ENCODE data around the gene GLRX5. TPM values are rescaled to one million over a fixed set of nuclear protein-coding genes. Genes with fewer than 3 reads are reported as not detected.
"Not testable (repeated sequence)": the region's sequence is repeated elsewhere in the genome, so short reads cannot be mapped to it uniquely, and the experiment has no call there.

GLRX5 gene
- total RNA-seq, 1 experiment from 2014 or later = 67.8 TPM

- H3K4me3 Mint-ChIP-seq (ENCODE audit: unreplicated experiment) = no peak overlapping the region
- no peaks in the 10 kb centered on the region for H3K36me3 ChIP-seq (ENCODE audit: control insufficient read depth, insufficient read depth, low read length)
- H3K27me3 Mint-ChIP-seq (ENCODE audit: insufficient read depth, unreplicated experiment) = peaks cover 6% of the 10 kb centered on the region
- TF ChIP-seq CTCF (IDR thresholded peaks at IDR 0.05; ENCODE audit: insufficient read depth in 1 of 2, low read depth in 1 of 2, low read length in 1 of 2, severe bottlenecking in 1 of 2, unreplicated experiment in 1 of 2) = no peak
- H3K9me3 ChIP-seq = no peaks in the 10 kb centered on the region
- no peaks in the 10 kb centered on the region for H3K9me3 Mint-ChIP-seq (ENCODE audit: unreplicated experiment)
- no peaks in the 10 kb centered on the region for H3K4me1 Mint-ChIP-seq (ENCODE audit: low read depth, unreplicated experiment)
- no peak overlapping the region for H3K4me3 ChIP-seq (ENCODE audit: low read depth, low read length)
- H3K27me3 ChIP-seq (replicated peaks; ENCODE audit: control insufficient read depth, insufficient read depth, low read length) = no peaks in the 10 kb centered on the region
- H3K4me1 ChIP-seq = no peaks in the 10 kb centered on the region
- H3K27ac Mint-ChIP-seq (ENCODE audit: unreplicated experiment) = no peak overlapping the region
- no peaks in the 10 kb centered on the region for H3K36me3 Mint-ChIP-seq (ENCODE audit: insufficient read depth, unreplicated experiment)
- POLR2A ChIA-PET = no interaction called here
- CTCF ChIA-PET = no interaction called here
- no TSS peak for BruUV-seq (replicated peaks)
- DNase-seq = no peak
- intact Hi-C loops (cut with micrococcal nuclease; ENCODE audit: unreplicated experiment) = no loop called here
Measured at GRCh38 chr14:95575840-95576473, 41.1 kb downstream of the GLRX5 start.

DNA sequence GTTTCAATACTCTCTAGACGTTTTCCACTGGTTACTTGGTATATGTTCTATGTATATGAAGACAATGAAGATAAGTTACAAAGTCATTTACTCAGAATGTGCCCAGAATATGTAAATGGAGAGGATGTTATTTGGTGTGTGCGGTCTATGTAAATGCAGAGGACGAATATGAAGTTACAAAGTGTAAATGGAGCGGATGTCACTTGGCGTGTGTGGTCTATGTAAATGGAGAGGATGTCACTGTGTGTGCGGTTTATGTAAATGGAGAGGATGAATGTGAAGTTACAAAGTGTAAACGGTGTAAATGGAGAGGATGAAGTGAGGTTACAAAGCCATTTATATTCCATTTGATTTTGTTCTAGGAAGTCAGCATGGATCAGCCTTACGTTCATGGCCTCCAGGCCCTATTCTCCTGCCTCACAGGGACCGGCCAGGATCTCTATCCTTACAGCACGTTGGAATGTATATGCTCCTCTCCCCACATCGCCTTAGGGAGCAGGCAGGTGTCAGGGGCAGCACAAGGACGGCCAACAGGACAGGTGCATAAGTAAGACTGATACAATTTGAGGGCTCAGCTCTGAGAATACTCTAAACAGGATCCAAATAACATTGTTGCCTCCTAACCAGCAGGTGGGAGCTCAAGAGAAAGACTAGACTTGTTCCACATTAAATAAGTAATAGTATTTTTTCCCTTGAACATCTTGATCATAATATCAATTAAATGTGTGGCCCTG lies 42.4 kb downstream of the GLRX5 start:
- H3K4me3 Mint-ChIP-seq (ENCODE audit: unreplicated experiment) = no peak overlapping the region
- H3K9me3 Mint-ChIP-seq (ENCODE audit: unreplicated experiment) = no peaks in the 10 kb centered on the region
- H3K27me3 ChIP-seq (replicated peaks; ENCODE audit: control insufficient read depth, insufficient read depth, low read length) = no peaks in the 10 kb centered on the region
- H3K36me3 ChIP-seq (ENCODE audit: control insufficient read depth, insufficient read depth, low read length) = no peaks in the 10 kb centered on the region
- intact Hi-C loops (cut with micrococcal nuclease; ENCODE audit: unreplicated experiment) = no loop called here
- no peak for DNase-seq
- no peaks in the 10 kb centered on the region for H3K4me1 Mint-ChIP-seq (ENCODE audit: low read depth, unreplicated experiment)
- CTCF ChIA-PET = no interaction called here
- peaks cover 6% of the 10 kb centered on the region for H3K27me3 Mint-ChIP-seq (ENCODE audit: insufficient read depth, unreplicated experiment)
- H3K4me3 ChIP-seq (ENCODE audit: low read depth, low read length) = no peak overlapping the region
- no peaks in the 10 kb centered on the region for H3K36me3 Mint-ChIP-seq (ENCODE audit: insufficient read depth, unreplicated experiment)
- no peak for TF ChIP-seq CTCF (IDR thresholded peaks at IDR 0.05; ENCODE audit: insufficient read depth in 1 of 2, low read depth in 1 of 2, low read length in 1 of 2, severe bottlenecking in 1 of 2, unreplicated experiment in 1 of 2)
- BruUV-seq (replicated peaks) = no TSS peak
- H3K27ac Mint-ChIP-seq (ENCODE audit: unreplicated experiment) = no peak overlapping the region
- POLR2A ChIA-PET = no interaction called here
- H3K4me1 ChIP-seq = no peaks in the 10 kb centered on the region
- H3K9me3 ChIP-seq = no peaks in the 10 kb centered on the region

- no peaks in the 10 kb centered on the region for H3K27me3 ChIP-seq (replicated peaks; ENCODE audit: control insufficient read depth, insufficient read depth, low read length)
- BruUV-seq (replicated peaks) = no TSS peak
- Mint-ChIP-seq H3K27ac (ENCODE audit: unreplicated experiment) (no peak overlapping the region), H3K4me3 (ENCODE audit: unreplicated experiment) (no peak overlapping the region), H3K27me3 (ENCODE audit: insufficient read depth, unreplicated experiment) (peaks cover 3% of the 10 kb centered on the region), H3K9me3 (ENCODE audit: unreplicated experiment) (no peaks in the 10 kb centered on the region), H3K4me1 (ENCODE audit: low read depth, unreplicated experiment) (no peaks in the 10 kb centered on the region), H3K36me3 (ENCODE audit: insufficient read depth, unreplicated experiment) (no peaks in the 10 kb centered on the region)
- intact Hi-C loops (cut with micrococcal nuclease; ENCODE audit: unreplicated experiment) = no loop called here
- ChIA-PET POLR2A (no interaction called here), CTCF (no interaction called here)
- no peak for TF ChIP-seq CTCF (IDR thresholded peaks at IDR 0.05; ENCODE audit: insufficient read depth in 1 of 2, low read depth in 1 of 2, low read length in 1 of 2, severe bottlenecking in 1 of 2, unreplicated experiment in 1 of 2)
- H3K36me3 ChIP-seq (ENCODE audit: control insufficient read depth, insufficient read depth, low read length) = no peaks in the 10 kb centered on the region
- no peak for DNase-seq
- H3K4me3 ChIP-seq (ENCODE audit: low read depth, low read length) = no peak overlapping the region
- no peaks in the 10 kb centered on the region for H3K9me3 ChIP-seq
- no peaks in the 10 kb centered on the region for H3K4me1 ChIP-seq
Measured at GRCh38 chr14:95577870-95578269, 43.0 kb downstream of the GLRX5 start.

DNA sequence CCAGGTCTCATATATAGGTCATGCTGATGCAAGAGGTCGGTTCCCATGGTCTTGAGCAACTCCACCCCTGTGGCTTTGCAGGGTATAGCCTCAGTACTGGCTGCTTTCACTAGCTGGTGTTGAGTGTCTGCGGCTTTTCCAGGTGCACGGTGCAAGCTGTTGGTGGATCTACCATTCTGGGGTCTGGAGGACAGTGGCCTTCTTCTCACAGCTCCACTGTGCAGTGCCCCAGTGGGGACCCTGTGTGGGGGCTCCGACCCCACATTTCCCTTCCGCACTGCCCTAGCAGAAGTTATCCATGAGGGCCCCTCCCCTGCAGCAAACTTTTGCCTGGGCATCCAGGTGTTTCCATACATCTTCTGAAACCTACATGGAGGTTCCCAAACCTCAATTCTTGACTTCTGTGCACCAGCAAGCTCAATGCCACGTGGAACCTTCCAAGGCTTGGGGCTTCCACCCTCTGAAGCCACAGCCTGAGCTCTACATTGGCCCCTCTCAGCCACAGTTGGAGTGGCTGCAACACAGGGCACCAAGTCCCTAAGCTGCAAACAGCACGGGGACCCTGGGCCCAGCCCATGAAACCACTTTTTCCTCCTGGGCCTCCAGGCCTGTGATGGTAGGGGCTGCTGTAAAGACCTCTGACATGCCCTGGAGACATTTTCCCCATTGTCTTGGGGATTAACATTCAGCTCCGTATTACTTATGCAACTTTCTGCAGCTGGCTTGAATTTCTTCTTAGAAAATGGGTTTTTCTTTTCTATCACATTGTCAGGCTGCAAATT lies 49.2 kb downstream of the GLRX5 start:
- H3K4me3 Mint-ChIP-seq (ENCODE audit: unreplicated experiment); H3K4me1 ChIP-seq; H3K36me3 Mint-ChIP-seq (ENCODE audit: insufficient read depth, unreplicated experiment); BruUV-seq (replicated peaks); POLR2A ChIA-PET; intact Hi-C loops (cut with micrococcal nuclease; ENCODE audit: unreplicated experiment); H3K27me3 ChIP-seq (replicated peaks; ENCODE audit: control insufficient read depth, insufficient read depth, low read length); CTCF ChIA-PET; DNase-seq; H3K4me1 Mint-ChIP-seq (ENCODE audit: low read depth, unreplicated experiment); H3K9me3 ChIP-seq; H3K4me3 ChIP-seq (ENCODE audit: low read depth, low read length); H3K36me3 ChIP-seq (ENCODE audit: control insufficient read depth, insufficient read depth, low read length); H3K27ac Mint-ChIP-seq (ENCODE audit: unreplicated experiment): not testable (repeated sequence)
- H3K9me3 Mint-ChIP-seq (ENCODE audit: unreplicated experiment) = peaks cover 11% of the 10 kb centered on the region
- H3K27me3 Mint-ChIP-seq (ENCODE audit: insufficient read depth, unreplicated experiment) = peaks cover 15% of the 10 kb centered on the region
